ENCODE measurements around the gene RRP7A. TPM values are rescaled to one million over a fixed set of nuclear protein-coding genes. Genes with fewer than 3 reads are reported as not detected.

RRP7A gene
- total RNA-seq, 1 experiment from 2014 or later: 50.8 TPM

- TF ChIP-seq, protein P1, sequence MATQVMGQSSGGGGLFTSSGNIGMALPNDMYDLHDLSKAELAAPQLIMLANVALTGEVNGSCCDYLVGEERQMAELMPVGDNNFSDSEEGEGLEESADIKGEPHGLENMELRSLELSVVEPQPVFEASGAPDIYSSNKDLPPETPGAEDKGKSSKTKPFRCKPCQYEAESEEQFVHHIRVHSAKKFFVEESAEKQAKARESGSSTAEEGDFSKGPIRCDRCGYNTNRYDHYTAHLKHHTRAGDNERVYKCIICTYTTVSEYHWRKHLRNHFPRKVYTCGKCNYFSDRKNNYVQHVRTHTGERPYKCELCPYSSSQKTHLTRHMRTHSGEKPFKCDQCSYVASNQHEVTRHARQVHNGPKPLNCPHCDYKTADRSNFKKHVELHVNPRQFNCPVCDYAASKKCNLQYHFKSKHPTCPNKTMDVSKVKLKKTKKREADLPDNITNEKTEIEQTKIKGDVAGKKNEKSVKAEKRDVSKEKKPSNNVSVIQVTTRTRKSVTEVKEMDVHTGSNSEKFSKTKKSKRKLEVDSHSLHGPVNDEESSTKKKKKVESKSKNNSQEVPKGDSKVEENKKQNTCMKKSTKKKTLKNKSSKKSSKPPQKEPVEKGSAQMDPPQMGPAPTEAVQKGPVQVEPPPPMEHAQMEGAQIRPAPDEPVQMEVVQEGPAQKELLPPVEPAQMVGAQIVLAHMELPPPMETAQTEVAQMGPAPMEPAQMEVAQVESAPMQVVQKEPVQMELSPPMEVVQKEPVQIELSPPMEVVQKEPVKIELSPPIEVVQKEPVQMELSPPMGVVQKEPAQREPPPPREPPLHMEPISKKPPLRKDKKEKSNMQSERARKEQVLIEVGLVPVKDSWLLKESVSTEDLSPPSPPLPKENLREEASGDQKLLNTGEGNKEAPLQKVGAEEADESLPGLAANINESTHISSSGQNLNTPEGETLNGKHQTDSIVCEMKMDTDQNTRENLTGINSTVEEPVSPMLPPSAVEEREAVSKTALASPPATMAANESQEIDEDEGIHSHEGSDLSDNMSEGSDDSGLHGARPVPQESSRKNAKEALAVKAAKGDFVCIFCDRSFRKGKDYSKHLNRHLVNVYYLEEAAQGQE (IDR thresholded peaks at IDR 0.05; ENCODE audit: low read depth): no peak
- TF ChIP-seq EZH2phosphoT487 (IDR thresholded peaks at IDR 0.05; ENCODE audit: borderline replicate concordance) (no peak), ZFX (IDR thresholded peaks at IDR 0.05) (no peak), FOSL1 (IDR thresholded peaks at IDR 0.05; ENCODE audit: low read depth) (no peak), SIN3A (IDR thresholded peaks at IDR 0.05; ENCODE audit: low read depth) (no peak), TCF7L2 (IDR thresholded peaks at IDR 0.05; ENCODE audit: borderline replicate concordance, extremely low read depth, insufficient read depth, insufficient read length) (no peak), ZNF274 (IDR thresholded peaks at IDR 0.05; ENCODE audit: low read depth, low read length) (no peak)
These were observed 46.9 kb downstream of the RRP7A start (continued) for GRCh38 chr22:42472671-42473070.

DNA sequence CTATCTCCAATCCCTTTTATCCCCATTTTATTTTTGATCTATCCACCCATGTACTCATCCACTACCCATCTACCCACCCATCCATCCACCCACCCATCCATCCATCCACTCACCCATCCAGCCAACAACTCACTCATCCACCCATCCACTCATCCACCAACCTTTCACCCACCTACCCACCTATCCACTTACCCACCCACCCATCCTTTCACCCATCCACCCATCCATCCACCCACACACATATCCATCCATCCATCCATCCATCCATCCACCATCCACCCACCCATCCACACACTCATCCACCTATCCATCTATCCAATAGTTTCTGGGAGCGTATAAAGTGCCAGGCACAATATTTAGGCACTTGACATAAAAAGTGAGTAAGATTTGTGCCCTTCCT lies 48.2 kb downstream of the RRP7A start:
- no peaks in the 10 kb centered on the region for H3K4me1 ChIP-seq (ENCODE audit: control insufficient read depth in 1 of 2, insufficient read depth in 2 of 2, low read length in 2 of 2)
- H3K27ac ChIP-seq (ENCODE audit: low read depth, low read length): no peak overlapping the region
- POLR2A ChIA-PET: no interaction called here
- no peak overlapping the region for H2AFZ ChIP-seq (ENCODE audit: low read depth, low read length, poor library complexity, severe bottlenecking)
- no peak overlapping the region for H3K4me3 ChIP-seq (replicated peaks in 1 of 2; ENCODE audit: low read depth in 1 of 2, low read length in 2 of 2)
- no peaks in the 10 kb centered on the region for H3K9me3 ChIP-seq (ENCODE audit: control insufficient read depth in 1 of 2, insufficient read depth in 1 of 2, low read depth in 1 of 2, low read length in 2 of 2)
- H3K36me3 ChIP-seq (ENCODE audit: control insufficient read depth in 1 of 2, insufficient read depth in 2 of 2, low read length in 2 of 2): no peaks in the 10 kb centered on the region
- intact Hi-C loops (cut with micrococcal nuclease): no loop called here
- H3K9ac ChIP-seq (ENCODE audit: low read length): no peak overlapping the region
- RAD21 ChIA-PET (ENCODE audit: low non-redundant PET in 1 of 2, low total read pairs in 2 of 2, uncharacterized antibody in 2 of 2, unreplicated experiment in 2 of 2): no interaction called here
- H3K4me2 ChIP-seq (ENCODE audit: low read length): no peak overlapping the region
- DNase-seq (ENCODE audit: low read depth, low spot score) (no peak), ATAC-seq (no peak)
- no peaks in the 10 kb centered on the region for H3K9me2 ChIP-seq (ENCODE audit: insufficient read depth)
- H4K20me1 ChIP-seq (ENCODE audit: insufficient read depth): no peaks in the 10 kb centered on the region
- H3K79me2 ChIP-seq (ENCODE audit: insufficient read depth, low read length): no peaks in the 10 kb centered on the region
- BruUV-seq (replicated peaks): no TSS peak
- TF ChIP-seq ATF3 (IDR thresholded peaks at IDR 0.05): no peak
- no peak for TF ChIP-seq ZNF274 (IDR thresholded peaks at IDR 0.05; ENCODE audit: low read depth, low read length)
- TF ChIP-seq EZH2phosphoT487 (IDR thresholded peaks at IDR 0.05; ENCODE audit: borderline replicate concordance): no peak
- no peak for TF ChIP-seq SRF (IDR thresholded peaks at IDR 0.05; ENCODE audit: low read depth)
- TF ChIP-seq SIN3A (IDR thresholded peaks at IDR 0.05; ENCODE audit: low read depth): no peak
- CTCF ChIA-PET: no interaction called here
- H3K27me3 ChIP-seq (ENCODE audit: insufficient read depth, low read length): peaks cover 5% of the 10 kb centered on the region; the same call in 1 of the 2 replicates

Measured in HCT116 (cell line).